Effector CD8-positive, alpha-beta T cell (primary cell): ENCODE measurements around the gene PGAP3.
A peak's percentile ranks its signal among the peaks of the same experiment; 100 is the strongest.
"Not testable (repeated sequence)": the region's sequence is repeated elsewhere in the genome, so short reads cannot be mapped to it uniquely, and the experiment has no call there.

Experiments used
- DNase-seq: peaks from one replicate; lab custom pipeline; 2025; lab: John Stamatoyannopoulos, UW
- total RNA-seq, 4 experiments: gene quantifications; one replicate each; lab custom pipeline; 2026; lab: John Stamatoyannopoulos, UW

The PGAP3 gene
- total RNA-seq: 23.3 to 31.2 (median 26.4) reads per million in 4 experiments

- peak; percentile 73 for DNase-seq
These were observed at the start of gene PGAP3 for GRCh38 chr17:39687546-39688474. Gene PGAP3 (minus strand): TSS chr17:39688057. CDS start chr17:39688014, 43 bp downstream.

GRCh38 chr17:39737206-39737759 is 49.4 kb upstream of the PGAP3 start:
- no peak for DNase-seq

- no peak for DNase-seq
These were observed 48.7 kb upstream of the PGAP3 start for GRCh38 chr17:39736319-39737165.

- no peak for DNase-seq
These were observed 48.0 kb upstream of the PGAP3 start for GRCh38 chr17:39735882-39736281.

GRCh38 chr17:39732586-39732985 is 44.7 kb upstream of the PGAP3 start:
- no peak for DNase-seq

- peak; percentile 92 for DNase-seq
These were observed 42.5 kb upstream of the PGAP3 start, which contains the start of gene MIEN1 for GRCh38 chr17:39730095-39730921. Gene MIEN1 (minus strand): TSS chr17:39730532. CDS start chr17:39730495, 37 bp downstream.

GRCh38 chr17:39729280-39729851 is 41.5 kb upstream of the PGAP3 start:
- DNase-seq: no peak

- DNase-seq: no peak
These were observed 39.7 kb upstream of the PGAP3 start for GRCh38 chr17:39727556-39727955.

GRCh38 chr17:39726617-39727016 is 38.8 kb upstream of the PGAP3 start:
- DNase-seq: no peak

- not testable (repeated sequence) for DNase-seq
These were observed 38.1 kb upstream of the PGAP3 start for GRCh38 chr17:39725923-39726322.

GRCh38 chr17:39724731-39725130 is 36.9 kb upstream of the PGAP3 start:
- DNase-seq: no peak

- DNase-seq: no peak
These were observed 35.4 kb upstream of the PGAP3 start for GRCh38 chr17:39722965-39723848.

GRCh38 chr17:39722104-39722503 is 34.2 kb upstream of the PGAP3 start:
- no peak for DNase-seq

GRCh38 chr17:39719563-39720355 is 31.9 kb upstream of the PGAP3 start:
- DNase-seq: no peak

GRCh38 chr17:39717660-39718059 is 29.8 kb upstream of the PGAP3 start:
- DNase-seq: no peak

- DNase-seq: no peak
These were observed 29.2 kb upstream of the PGAP3 start for GRCh38 chr17:39716879-39717536.

- no peak for DNase-seq
These were observed 28.4 kb upstream of the PGAP3 start for GRCh38 chr17:39716073-39716818.
